SJCRH30 (cell line): ENCODE results near the gene EP300. TPM values are rescaled to one million over a fixed set of nuclear protein-coding genes. Genes with fewer than 3 reads are reported as not detected.

Source experiments
- DNase-seq, 2 experiments: peaks; one replicate each; pipeline ENCODE4 v3.0.0-alpha.2; 2015 to 2020
- H3K27ac ChIP-seq: fragments of 250-450 bp; sonication (Bioruptor Pico); 2 replicates; pipeline ENCODE4 v1.5.1; 2020; ENCODE audit warnings: mild to moderate bottlenecking, moderate library complexity
- H3K27me3 ChIP-seq: fragments of 250-450 bp; sonication (Bioruptor Pico); 2 replicates; pipeline ENCODE4 v1.5.1; 2020; ENCODE audit warnings: mild to moderate bottlenecking, moderate library complexity
- H3K36me3 ChIP-seq: fragments of 250-450 bp; sonication (Bioruptor Pico); 2 replicates; pipeline ENCODE4 v1.5.1; 2020; ENCODE audit warnings: mild to moderate bottlenecking, moderate library complexity
- H3K4me1 ChIP-seq: fragments of 250-450 bp; sonication (Bioruptor Pico); 2 replicates; pipeline ENCODE4 v1.5.1; 2020; ENCODE audit warnings: mild to moderate bottlenecking, moderate library complexity
- H3K4me3 ChIP-seq: fragments of 250-450 bp; sonication (Bioruptor Pico); 2 replicates; pipeline ENCODE4 v1.5.1; 2020; ENCODE audit warnings: mild to moderate bottlenecking, moderate library complexity
- H3K9me3 ChIP-seq: fragments of 250-450 bp; sonication (Bioruptor Pico); replicated peaks from 2 replicates; pipeline ENCODE4 v1.5.1; 2020; ENCODE audit warnings: mild to moderate bottlenecking, moderate library complexity
- total RNA-seq: library from RNA; depleted of rRNA; stranded (reverse); fragments of >200 nt; shearing (Covaris generic); gene quantifications from 2 replicates; pipeline ENCODE4 v1.2.3, GENCODE V29; 2014; rRNA removed

The EP300 gene
- total RNA-seq, 1 experiment from 2014 or later, result 27.5 TPM

DNA sequence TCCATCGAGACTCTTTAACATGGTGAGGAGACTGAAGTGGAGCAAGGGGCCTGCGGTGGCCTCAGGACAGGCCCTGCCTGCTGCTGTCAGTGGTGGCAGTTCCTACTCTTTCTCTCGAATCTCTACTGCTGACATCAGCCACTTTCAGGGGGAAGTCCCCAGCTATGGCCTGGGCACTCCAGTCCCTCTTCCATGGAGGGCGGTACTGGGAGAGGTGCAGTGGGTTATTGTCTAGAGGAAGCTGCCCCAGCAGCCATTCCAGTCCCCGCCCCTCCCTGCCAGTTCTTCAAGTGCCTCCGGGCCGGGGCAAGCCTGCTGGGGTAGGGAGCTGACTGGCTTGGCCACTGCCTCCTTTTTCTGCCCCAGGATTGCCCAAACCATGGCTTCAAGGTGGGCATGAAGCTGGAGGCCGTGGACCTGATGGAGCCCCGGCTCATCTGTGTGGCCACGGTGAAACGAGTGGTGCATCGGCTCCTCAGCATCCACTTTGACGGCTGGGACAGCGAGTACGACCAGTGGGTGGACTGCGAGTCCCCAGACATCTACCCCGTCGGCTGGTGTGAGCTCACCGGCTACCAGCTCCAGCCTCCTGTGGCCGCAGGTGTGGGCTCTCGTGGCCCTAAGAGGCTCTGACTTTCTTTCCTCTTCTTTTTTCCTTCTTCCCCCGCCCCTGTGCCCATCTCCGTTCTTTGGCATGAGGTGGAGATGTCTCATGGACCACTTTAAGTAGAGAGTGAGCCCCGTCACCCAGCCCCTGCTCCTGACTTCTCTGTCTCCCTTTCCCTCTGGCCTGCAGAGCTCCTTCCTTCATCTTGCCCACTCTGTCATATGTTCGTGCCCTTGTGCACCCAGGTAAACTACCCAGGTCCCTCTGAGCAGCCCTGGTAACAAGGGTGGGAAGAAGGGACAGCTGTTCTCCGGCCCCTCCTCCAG lies 134.6 kb downstream of the EP300 start:
- H3K27me3 ChIP-seq, result no peaks in the 10 kb centered on the region
- no peak overlapping the region for H3K4me3 ChIP-seq
- no peak overlapping the region for H3K27ac ChIP-seq
- H3K36me3 ChIP-seq, result peaks cover 4% of the 10 kb centered on the region
- DNase-seq, result no peak
- H3K4me1 ChIP-seq, result no peaks in the 10 kb centered on the region
- H3K9me3 ChIP-seq, result no peaks in the 10 kb centered on the region

DNA sequence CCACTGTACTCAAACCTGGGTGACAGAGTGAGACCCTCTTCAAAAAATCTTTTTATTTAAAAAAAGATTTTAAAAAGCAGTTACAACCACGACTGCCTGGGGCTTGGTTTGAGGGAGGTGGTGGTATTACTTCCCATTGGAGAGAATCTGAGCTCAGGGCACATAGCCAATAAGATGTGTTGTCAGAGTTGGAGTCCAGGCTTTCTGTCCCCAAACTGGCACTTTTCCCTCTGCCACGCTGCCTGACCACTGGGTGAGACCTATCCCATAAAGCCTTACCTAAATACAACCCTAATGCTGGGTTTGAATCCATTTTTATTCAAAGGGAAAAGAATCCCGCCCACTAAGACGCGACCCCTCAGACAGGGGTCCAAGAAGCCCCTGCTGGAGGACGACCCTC lies 136.8 kb downstream of the EP300 start:
- Histone ChIP-seq H3K27ac (no peak overlapping the region), H3K9me3 (no peaks in the 10 kb centered on the region), H3K4me3 (no peak overlapping the region), H3K4me1 (no peaks in the 10 kb centered on the region), H3K27me3 (no peaks in the 10 kb centered on the region), H3K36me3 (peaks cover 4% of the 10 kb centered on the region)
- no peak for DNase-seq

Other genes with a start within 250 kb of the EP300 start
- gene ST13, start 236.0 kb upstream of the EP300 start, total RNA-seq, result 245 and 285 TPM in 2 replicates
- 17.3 and 18.2 TPM in 2 replicates for gene XPNPEP3, start 235.4 kb upstream of the EP300 start, total RNA-seq
- gene DNAJB7, start 230.5 kb upstream of the EP300 start, total RNA-seq, result not detected in 2 replicates
- gene RBX1, start 141.2 kb upstream of the EP300 start, total RNA-seq, result 76.8 and 83.4 TPM in 2 replicates
- 21.6 and 22.5 TPM in 2 replicates for gene L3MBTL2, start 112.7 kb downstream of the EP300 start, total RNA-seq
- 1.9 and 2.9 TPM in 2 replicates for gene CHADL, start 148.3 kb downstream of the EP300 start, total RNA-seq
- 55.4 and 56.5 TPM in 2 replicates for gene RANGAP1, start 193.6 kb downstream of the EP300 start, total RNA-seq
- gene ZC3H7B, start 208.9 kb downstream of the EP300 start, total RNA-seq, result 26.9 and 27.7 TPM in 2 replicates